Coronary artery (tissue), 2 donors: ENCODE measurements around the gene MAPK8IP2.
A peak's percentile ranks its signal among the peaks of the same experiment; 100 is the strongest.

Source experiments
- DNase-seq: peaks from one replicate; pipeline ENCODE4 v3.0.0-alpha.2; 2017; ENCODE audit warnings: low spot score
- H3K27ac ChIP-seq, 2 donors: fragments of 200-600 bp; sonication (generic); one replicate each; pipeline ENCODE4 v1.5.1; 2016 to 2019
- H3K4me3 ChIP-seq: fragments of 200-600 bp; sonication (generic); 2 replicates; pipeline ENCODE4 v1.5.1; 2016; ENCODE audit warnings: mild to moderate bottlenecking, moderate library complexity
- CTCF ChIP-seq: fragments of 200-600 bp; sonication (generic); IDR thresholded peaks from one replicate; pipeline ENCODE4 v1.5.1; 2019; ENCODE audit warnings: antibody characterized with exemption

MAPK8IP2 gene

GRCh38 chr22:50579752-50580151 lies 20.8 kb upstream of the MAPK8IP2 start:
- H3K27ac ChIP-seq, result no peak overlapping the region
- no peak for DNase-seq
- H3K4me3 ChIP-seq, result no peak overlapping the region
- no peak for TF ChIP-seq CTCF

GRCh38 chr22:50581031-50581949 lies 19.3 kb upstream of the MAPK8IP2 start:
- TF ChIP-seq CTCF, result no peak
- peak overlapping the region in 1 of 2 donors; percentile 97 for H3K27ac ChIP-seq
- peak overlapping the region; percentile 91 for H3K4me3 ChIP-seq
- no peak for DNase-seq

GRCh38 chr22:50581950-50582492 lies 18.6 kb upstream of the MAPK8IP2 start:
- DNase-seq, result no peak

GRCh38 chr22:50582493-50583293 lies 17.9 kb upstream of the MAPK8IP2 start, which contains the start of gene CHKB:
TSS of gene CHKB (minus strand) at chr22:50582849. CDS start at chr22:50582781, 68 bp downstream.
- DNase-seq, result peak; percentile 99
- TF ChIP-seq CTCF, result no peak
- Histone ChIP-seq H3K4me3 (peak within 1 kb of the TSS; percentile 91), H3K27ac (peak within 1 kb of the TSS; percentile 86 to 97)

More at GRCh38 chr22:50581950-50582492, 18.6 kb upstream of the MAPK8IP2 start:
- Histone ChIP-seq H3K27ac (peak overlapping the region; percentile 86 to 97), H3K4me3 (peak overlapping the region; percentile 91)
- no peak for TF ChIP-seq CTCF

- DNase-seq, result no peak
- TF ChIP-seq CTCF, result no peak
- H3K27ac ChIP-seq, result peak overlapping the region; percentile 86 to 97
- peak overlapping the region; percentile 91 for H3K4me3 ChIP-seq
These were observed 17.2 kb upstream of the MAPK8IP2 start for GRCh38 chr22:50583294-50583861.

- no peak overlapping the region for H3K27ac ChIP-seq
- DNase-seq, result no peak
- TF ChIP-seq CTCF, result no peak
- peak overlapping the region; percentile 91 for H3K4me3 ChIP-seq
These were observed 16.2 kb upstream of the MAPK8IP2 start for GRCh38 chr22:50584106-50585096.
